ENCODE data around the gene S100A12. TPM values are rescaled to one million over a fixed set of nuclear protein-coding genes. Genes with fewer than 3 reads are reported as not detected.

S100A12 gene
- total RNA-seq, 1 experiment from 2014 or later: not detected

GRCh38 chr1:153339802-153340201 is 35.6 kb downstream of the S100A12 start:
- H3K4me3 Mint-ChIP-seq (ENCODE audit: unreplicated experiment): no peak overlapping the region
- peaks cover 73% of the 10 kb centered on the region for H3K27me3 Mint-ChIP-seq (ENCODE audit: insufficient read depth, unreplicated experiment)
- CTCF ChIA-PET: interaction anchor here (0.6 kb wide), 1 partner anchor 127 kb away, joined by 3 read pairs; no protein-coding TSS in a partner anchor
- no TSS peak for BruUV-seq (replicated peaks)
- peaks cover 8% of the 10 kb centered on the region for H3K9me3 Mint-ChIP-seq (ENCODE audit: unreplicated experiment)
- TF ChIP-seq, protein P1, sequence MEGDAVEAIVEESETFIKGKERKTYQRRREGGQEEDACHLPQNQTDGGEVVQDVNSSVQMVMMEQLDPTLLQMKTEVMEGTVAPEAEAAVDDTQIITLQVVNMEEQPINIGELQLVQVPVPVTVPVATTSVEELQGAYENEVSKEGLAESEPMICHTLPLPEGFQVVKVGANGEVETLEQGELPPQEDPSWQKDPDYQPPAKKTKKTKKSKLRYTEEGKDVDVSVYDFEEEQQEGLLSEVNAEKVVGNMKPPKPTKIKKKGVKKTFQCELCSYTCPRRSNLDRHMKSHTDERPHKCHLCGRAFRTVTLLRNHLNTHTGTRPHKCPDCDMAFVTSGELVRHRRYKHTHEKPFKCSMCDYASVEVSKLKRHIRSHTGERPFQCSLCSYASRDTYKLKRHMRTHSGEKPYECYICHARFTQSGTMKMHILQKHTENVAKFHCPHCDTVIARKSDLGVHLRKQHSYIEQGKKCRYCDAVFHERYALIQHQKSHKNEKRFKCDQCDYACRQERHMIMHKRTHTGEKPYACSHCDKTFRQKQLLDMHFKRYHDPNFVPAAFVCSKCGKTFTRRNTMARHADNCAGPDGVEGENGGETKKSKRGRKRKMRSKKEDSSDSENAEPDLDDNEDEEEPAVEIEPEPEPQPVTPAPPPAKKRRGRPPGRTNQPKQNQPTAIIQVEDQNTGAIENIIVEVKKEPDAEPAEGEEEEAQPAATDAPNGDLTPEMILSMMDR (IDR thresholded peaks at IDR 0.05; ENCODE audit: unreplicated experiment): no peak
- DNase-seq (ENCODE audit: unreplicated experiment): no peak
- POLR2A ChIA-PET: no interaction called here
- no peaks in the 10 kb centered on the region for H3K36me3 Mint-ChIP-seq (ENCODE audit: insufficient read depth, unreplicated experiment)
- H3K27ac Mint-ChIP-seq (ENCODE audit: low read depth, unreplicated experiment): no peak overlapping the region
- intact Hi-C loops (cut with micrococcal nuclease): no loop called here
- H3K4me1 Mint-ChIP-seq (ENCODE audit: insufficient read depth, unreplicated experiment): no peaks in the 10 kb centered on the region

GRCh38 chr1:153337980-153338853 is 37.2 kb downstream of the S100A12 start:
- ChIA-PET CTCF (interaction anchor here (1.0 to 3.1 kb wide), 3 partner anchors 15 to 421 kb away, joined by 3 to 16 read pairs (median 9); no protein-coding TSS in a partner anchor), POLR2A (no interaction called here)
- DNase-seq (ENCODE audit: unreplicated experiment): no peak
- intact Hi-C loops (cut with micrococcal nuclease): no loop called here
- no peak overlapping the region for H3K4me3 Mint-ChIP-seq (ENCODE audit: unreplicated experiment)
- H3K27ac Mint-ChIP-seq (ENCODE audit: low read depth, unreplicated experiment): no peak overlapping the region
- TF ChIP-seq, protein P1 (IDR thresholded peaks at IDR 0.05; ENCODE audit: unreplicated experiment): no peak
- H3K27me3 Mint-ChIP-seq (ENCODE audit: insufficient read depth, unreplicated experiment): peaks cover 73% of the 10 kb centered on the region
- no TSS peak for BruUV-seq (replicated peaks)
- peaks cover 8% of the 10 kb centered on the region for H3K9me3 Mint-ChIP-seq (ENCODE audit: unreplicated experiment)
- no peaks in the 10 kb centered on the region for H3K36me3 Mint-ChIP-seq (ENCODE audit: insufficient read depth, unreplicated experiment)
- H3K4me1 Mint-ChIP-seq (ENCODE audit: insufficient read depth, unreplicated experiment): no peaks in the 10 kb centered on the region

DNA sequence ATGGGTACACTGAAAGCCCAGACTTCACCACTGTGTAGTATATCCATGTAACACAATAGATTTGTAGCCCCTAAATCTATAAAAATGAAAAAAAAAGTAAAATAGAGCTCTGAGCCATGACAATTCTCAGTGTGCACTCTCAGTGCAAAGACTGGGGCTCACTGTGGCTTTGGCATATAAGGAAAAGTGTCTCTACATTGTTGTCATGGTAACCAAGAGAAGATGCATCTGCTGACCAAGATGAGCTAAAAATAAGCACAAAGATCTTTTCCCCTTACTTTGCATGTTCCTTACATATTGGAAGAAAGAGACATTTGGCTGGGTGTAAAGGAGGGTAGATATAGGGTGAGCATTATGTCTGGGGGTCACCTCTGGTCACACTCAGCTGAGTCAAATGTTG is 38.8 kb downstream of the S100A12 start:
- no peak for DNase-seq (ENCODE audit: unreplicated experiment)
- no peak overlapping the region for H3K4me3 Mint-ChIP-seq (ENCODE audit: unreplicated experiment)
- no peaks in the 10 kb centered on the region for H3K36me3 Mint-ChIP-seq (ENCODE audit: insufficient read depth, unreplicated experiment)
- H3K4me1 Mint-ChIP-seq (ENCODE audit: insufficient read depth, unreplicated experiment): no peaks in the 10 kb centered on the region
- TF ChIP-seq, protein P1 (IDR thresholded peaks at IDR 0.05; ENCODE audit: unreplicated experiment): no peak
- no peak overlapping the region for H3K27ac Mint-ChIP-seq (ENCODE audit: low read depth, unreplicated experiment)
- H3K27me3 Mint-ChIP-seq (ENCODE audit: insufficient read depth, unreplicated experiment): peaks cover 76% of the 10 kb centered on the region
- H3K9me3 Mint-ChIP-seq (ENCODE audit: unreplicated experiment): no peaks in the 10 kb centered on the region
- POLR2A ChIA-PET: no interaction called here
- no TSS peak for BruUV-seq (replicated peaks)
- intact Hi-C loops (cut with micrococcal nuclease): no loop called here
- CTCF ChIA-PET: interaction anchor here (0.5 to 3.1 kb wide), 7 partner anchors 16 to 1605 kb away, joined by 3 to 16 read pairs (median 4); no protein-coding TSS in a partner anchor

DNA sequence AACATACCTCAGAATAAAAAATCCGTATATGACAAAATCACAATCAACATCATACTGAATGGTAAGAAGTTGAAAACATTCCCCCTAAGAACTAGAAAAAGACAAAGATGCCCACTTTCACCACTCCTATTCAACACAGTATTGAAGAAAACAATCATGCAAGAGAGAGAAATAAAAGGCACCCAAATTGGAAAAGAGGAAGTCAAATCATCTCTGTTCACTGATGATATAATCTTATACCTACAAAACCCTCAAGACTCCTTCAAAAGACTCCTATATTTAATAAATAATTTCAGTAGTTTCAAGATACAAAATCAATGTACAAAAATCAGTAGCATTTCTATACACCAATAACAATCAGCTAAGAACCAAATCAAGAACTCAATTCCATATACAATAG is 41.5 kb downstream of the S100A12 start:
- H3K27me3 Mint-ChIP-seq (ENCODE audit: insufficient read depth, unreplicated experiment): peaks cover 85% of the 10 kb centered on the region
- ChIA-PET POLR2A (no interaction called here), CTCF (no interaction called here)
- no peak for DNase-seq (ENCODE audit: unreplicated experiment)
- TF ChIP-seq, protein P1 (IDR thresholded peaks at IDR 0.05; ENCODE audit: unreplicated experiment): no peak
- H3K4me1 Mint-ChIP-seq (ENCODE audit: insufficient read depth, unreplicated experiment): no peaks in the 10 kb centered on the region
- intact Hi-C loops (cut with micrococcal nuclease): no loop called here
- H3K36me3 Mint-ChIP-seq (ENCODE audit: insufficient read depth, unreplicated experiment): no peaks in the 10 kb centered on the region
- BruUV-seq (replicated peaks): no TSS peak
- H3K9me3 Mint-ChIP-seq (ENCODE audit: unreplicated experiment): no peaks in the 10 kb centered on the region
- H3K4me3 Mint-ChIP-seq (ENCODE audit: unreplicated experiment): no peak overlapping the region
- H3K27ac Mint-ChIP-seq (ENCODE audit: low read depth, unreplicated experiment): no peak overlapping the region
